Left lung (tissue), 10 donors: Measurements from ENCODE around the gene FBXO2. TPM values are rescaled to one million over a fixed set of nuclear protein-coding genes. Genes with fewer than 3 reads are reported as not detected.
A peak's percentile ranks its signal among the peaks of the same experiment; 100 is the strongest.

ENCODE experiments used
- ATAC-seq: fragments of 200-7000 bp; cut with Tn5 transposase; one replicate; pipeline ENCODE4 v1.9.1; 2020; ENCODE audit warnings: moderate library complexity
- DNase-seq, 4 donors: peaks; one replicate each; pipeline ENCODE4 v3.0.0-alpha.2; 2013 to 2020
- H3K27ac ChIP-seq, 2 donors: fragments of 200-600 bp; sonication (generic) in 1 of 2; one replicate each; pipeline versions ENCODE4 v1.5.0 to v1.8.0; 2020 to 2021
- H3K27me3 ChIP-seq, 2 donors: fragments of 200-600 bp; sonication (generic) in 1 of 2; one replicate each; pipeline versions ENCODE4 v1.5.0 to v1.8.0; 2020 to 2021
- H3K36me3 ChIP-seq, 2 donors: fragments of 200-600 bp; sonication (generic) in 1 of 2; one replicate each; pipeline versions ENCODE4 v1.5.0 to v1.8.0; 2020 to 2021
- H3K4me1 ChIP-seq, 2 donors: fragments of 200-600 bp; one replicate each; pipeline ENCODE4 v1.8.0; 2021
- H3K4me3 ChIP-seq, 2 donors: fragments of 200-600 bp; sonication (generic) in 1 of 2; one replicate each; pipeline versions ENCODE4 v1.5.0 to v1.8.0; 2020 to 2021; ENCODE audit warnings: mild to moderate bottlenecking in 1 of 2
- H3K9me3 ChIP-seq, 2 donors: fragments of 200-600 bp; sonication (generic) in 1 of 2; one replicate each; pipeline versions ENCODE4 v1.5.0 to v1.8.0; 2020 to 2021
- CTCF ChIP-seq, 2 donors: fragments of 200-600 bp; sonication (generic) in 1 of 2; IDR thresholded peaks; one replicate each; pipeline versions ENCODE4 v1.5.0 to v1.8.0; 2021; ENCODE audit warnings: antibody characterized with exemption in 2 of 2
- intact Hi-C, 2 donors: fragments of 100-400 bp; cut with DNase I; formaldehyde crosslinking; loops; one replicate each; pipeline versions ENCODE4 v1.11.2 to v1.14.2; 2022
- polyA plus RNA-seq, 6 donors: library from polyadenylated mRNA; unstranded; fragments of 120-200 nt; gene quantifications; one replicate each; pipeline ENCODE4 v1.2.1, GENCODE V29; 2013; ENCODE audit not compliant: insufficient read length in 6 of 6
- total RNA-seq, 2 donors: library from RNA; stranded (reverse); fragmentation: NEBNext Ultra II Directional; extraction: Animal tissue kit (Norgen Biotek cat#: 25700); gene quantifications; one replicate each; pipeline ENCODE4 v1.2.1, GENCODE V29; 2021
- donor health status: DM: no; HTN: yes; CAD: no.
- donor health status: DM: no; HTN: no; CAD: no.

FBXO2 gene
- total and polyA plus RNA-seq, 8 donors = 0.57 to 12.7 (median 0.81) TPM

DNA sequence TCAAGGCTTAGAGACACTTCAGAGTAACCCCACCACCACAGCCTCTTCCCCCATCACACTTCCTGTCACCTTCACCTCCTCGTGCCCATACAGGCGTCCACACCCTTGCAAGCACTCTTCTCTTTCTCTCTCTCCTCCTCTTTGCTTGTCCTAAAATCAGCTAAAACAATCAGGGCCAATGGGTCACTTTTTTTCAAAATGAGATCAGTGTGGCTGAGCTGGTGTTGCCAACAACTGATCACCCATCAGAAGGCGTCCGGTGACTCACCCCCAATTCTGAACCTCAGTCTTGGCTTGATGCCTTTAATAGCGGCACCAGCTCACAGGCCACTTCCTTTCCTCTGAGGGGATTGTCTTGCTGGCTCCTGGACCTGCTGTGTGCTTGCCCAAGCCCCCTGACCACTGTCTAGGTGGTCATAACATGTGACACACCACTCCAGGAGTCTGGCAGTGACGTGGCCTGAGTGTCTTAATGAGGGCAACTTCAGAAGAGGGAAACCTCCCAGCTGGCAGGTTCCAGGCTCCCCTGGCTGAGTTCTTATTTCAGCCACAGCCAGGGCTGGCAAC is 38.9 kb upstream of the FBXO2 start:
- DNase-seq (no peak), ATAC-seq (peak; percentile 51)
- no peaks in the 10 kb centered on the region for H3K9me3 ChIP-seq
- H3K4me3 ChIP-seq = no peak overlapping the region
- H3K27ac ChIP-seq = no peak overlapping the region
- peaks cover 0 to 30% of the 10 kb centered on the region in 2 donors for H3K4me1 ChIP-seq
- H3K36me3 ChIP-seq = no peaks in the 10 kb centered on the region
- TF ChIP-seq CTCF (IDR thresholded peaks at IDR 0.05) = no peak
- intact Hi-C loops = no loop called here
- peaks cover 40 to 69% of the 10 kb centered on the region in 2 donors for H3K27me3 ChIP-seq

DNA sequence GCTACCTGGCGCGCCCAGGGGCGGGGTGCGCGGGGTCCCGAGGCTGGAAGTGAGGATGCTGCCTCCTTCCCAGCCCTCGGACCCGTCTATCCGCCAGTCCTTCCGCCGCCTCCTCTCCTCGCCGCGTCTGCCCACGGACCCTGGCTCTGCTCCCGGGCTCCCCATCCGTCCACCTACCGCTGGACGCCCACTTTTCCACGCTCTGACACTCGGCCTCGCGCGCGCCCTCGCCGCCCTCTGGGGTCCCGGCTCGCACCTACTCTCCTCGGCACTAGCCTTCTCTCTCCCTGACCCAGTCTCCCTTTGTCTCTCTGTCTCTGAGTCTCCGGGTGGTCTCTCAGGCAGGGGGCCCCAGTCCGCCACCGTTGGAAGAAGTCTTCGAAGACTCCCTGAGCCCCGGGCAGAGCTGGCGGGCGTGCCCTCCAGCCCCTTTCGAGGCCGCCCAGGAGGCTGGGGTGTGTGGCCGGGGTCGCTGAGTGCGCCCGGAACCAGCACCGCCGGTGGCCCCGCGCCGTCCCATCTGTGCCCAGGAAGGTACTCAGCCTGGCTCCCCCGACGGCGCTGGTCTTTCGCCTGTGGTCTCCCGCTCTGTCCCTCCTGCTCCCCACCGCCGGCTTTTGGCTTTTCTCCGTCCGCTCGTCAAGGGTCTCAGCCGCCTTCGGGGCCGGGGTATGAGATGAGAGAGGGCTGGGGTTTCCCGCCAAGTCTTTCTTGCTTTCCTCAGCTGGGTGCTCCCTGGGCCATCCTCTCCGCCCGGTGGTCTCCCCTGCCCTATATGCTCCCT is 37.9 kb upstream of the FBXO2 start:
- peaks cover 0 to 30% of the 10 kb centered on the region in 2 donors for H3K4me1 ChIP-seq
- no peaks in the 10 kb centered on the region for H3K36me3 ChIP-seq
- H3K9me3 ChIP-seq = no peaks in the 10 kb centered on the region
- intact Hi-C loops = no loop called here
- peak overlapping the region in 1 of 2 donors; percentile 16 for H3K4me3 ChIP-seq
- peaks cover 40 to 79% of the 10 kb centered on the region in 2 donors for H3K27me3 ChIP-seq
- ATAC-seq (no peak), DNase-seq (no peak)
- TF ChIP-seq CTCF (IDR thresholded peaks at IDR 0.05) = no peak
- H3K27ac ChIP-seq = no peak overlapping the region

DNA sequence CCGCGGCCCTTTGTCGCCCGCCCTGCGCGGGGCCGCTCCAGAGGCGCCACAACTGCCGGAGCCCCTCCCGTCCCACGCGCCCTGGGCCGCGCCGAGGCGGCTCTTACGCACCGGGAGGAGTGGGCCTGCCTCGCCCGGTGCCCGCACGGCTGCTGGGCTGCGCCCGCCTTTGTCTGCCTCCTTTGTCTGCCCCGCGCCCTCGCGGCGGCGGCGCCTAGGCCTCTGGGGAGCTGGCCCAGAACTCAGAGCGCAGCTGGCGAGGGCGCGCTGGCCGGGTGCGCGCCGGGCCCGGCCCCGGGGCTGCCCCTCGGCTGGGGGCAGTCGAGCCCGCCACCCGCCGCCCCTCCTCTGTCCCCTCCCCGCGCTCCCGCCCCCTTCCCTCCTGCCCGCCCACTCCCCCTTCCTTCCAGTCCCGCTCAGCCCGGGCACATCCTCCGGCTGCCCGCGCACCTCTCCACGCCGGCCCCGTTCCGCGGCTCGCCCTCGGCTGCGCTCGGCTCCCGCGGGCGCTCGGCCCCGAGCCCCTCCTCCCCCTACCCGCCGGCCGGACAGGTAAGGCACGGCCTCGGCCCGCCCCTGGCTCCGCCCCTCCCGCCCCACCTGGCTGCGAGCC is 37.2 kb upstream of the FBXO2 start, which contains the start of gene DRAXIN:
Gene DRAXIN (plus strand): TSS at position 409 of the 613 bp plus-strand sequence. CDS start 14,549 bp downstream, outside the sequence.
- ATAC-seq (peak; percentile 9), DNase-seq (peak in 2 of 4 donors; percentile 51 to 70)
- Histone ChIP-seq H3K27ac (no peak within 1 kb of the TSS), H3K27me3 (peaks cover 40 to 81% of the 10 kb centered on the region in 2 donors), H3K4me3 (peak within 1 kb of the TSS; percentile 9 to 16), H3K9me3 (no peaks in the 10 kb centered on the region), H3K4me1 (peaks cover 0 to 30% of the 10 kb centered on the region in 2 donors), H3K36me3 (no peaks in the 10 kb centered on the region)
- intact Hi-C loops = no loop called here
- TF ChIP-seq CTCF (IDR thresholded peaks at IDR 0.05) = no peak

- ATAC-seq = peak; percentile 41
Observed at GRCh38 chr1:11690397-11691301, 36.4 kb upstream of the FBXO2 start.

More at GRCh38 chr1:11690397-11691301, 36.4 kb upstream of the FBXO2 start:
- Histone ChIP-seq H3K27me3 (peaks cover 40 to 81% of the 10 kb centered on the region in 2 donors), H3K9me3 (no peaks in the 10 kb centered on the region), H3K36me3 (no peaks in the 10 kb centered on the region), H3K4me1 (peaks cover 0 to 30% of the 10 kb centered on the region in 2 donors), H3K27ac (no peak overlapping the region), H3K4me3 (peak overlapping the region; percentile 9 to 16)
- DNase-seq = peak in 2 of 4 donors; percentile 61 to 65
- intact Hi-C loops = no loop called here
- no peak for TF ChIP-seq CTCF (IDR thresholded peaks at IDR 0.05)
